HepG2 (cell line): ENCODE data around the gene AZU1. TPM values are rescaled to one million over a fixed set of nuclear protein-coding genes. Genes with fewer than 3 reads are reported as not detected.

Experiments
- ATF1 ChIP-seq: IDR thresholded peaks from 2 replicates; pipeline ENCODE4 v1.6.1; 2016; ENCODE audit warnings: mild to moderate bottlenecking, control low read depth
- ATF3 ChIP-seq: sonication (generic); formaldehyde crosslinking; IDR thresholded peaks from 2 replicates; pipeline ENCODE4 v1.4.0; 2020; ENCODE audit warnings: missing genetic modification reagents
- FOXA1 ChIP-seq, 2 experiments: fragments of 450-650 bp in 1 of 2; sonication (generic) in 1 of 2; formaldehyde crosslinking in 1 of 2; IDR thresholded peaks; 2 replicates each; pipeline versions ENCODE4 v1.4.0 to v1.6.1; 2016 to 2020; ENCODE audit warnings: missing genetic modification reagents in 1 of 2
- FOXK1 ChIP-seq: sonication (generic); formaldehyde crosslinking; IDR thresholded peaks from 2 replicates; pipeline ENCODE4 v1.4.0; 2020; ENCODE audit warnings: low read depth, missing genetic modification reagents, borderline replicate concordance
- GPBP1L1 ChIP-seq: sonication (generic); formaldehyde crosslinking; IDR thresholded peaks from 2 replicates; pipeline ENCODE4 v1.5.0; 2020; ENCODE audit warnings: mild to moderate bottlenecking, missing genetic modification reagents
- LCORL ChIP-seq, 2 experiments: fragments of 450-650 bp in 1 of 2; sonication (generic) in 1 of 2; formaldehyde crosslinking in 1 of 2; IDR thresholded peaks; 2 replicates each; pipeline versions ENCODE4 v1.5.0 to v1.6.1; 2017 to 2020; ENCODE audit warnings: antibody characterized with exemption in 1 of 2, missing genetic modification reagents in 1 of 2
- NAIF1 ChIP-seq: sonication (generic); formaldehyde crosslinking; IDR thresholded peaks from 2 replicates; pipeline ENCODE4 v1.5.0; 2020; ENCODE audit warnings: mild to moderate bottlenecking, missing genetic modification reagents, borderline replicate concordance
- NCOA2 ChIP-seq: sonication (generic); formaldehyde crosslinking; IDR thresholded peaks from 2 replicates; pipeline ENCODE4 v1.8.0; 2022; ENCODE audit warnings: inconsistent platforms
- POLR2G ChIP-seq: fragments of 200-400 bp; formaldehyde crosslinking; IDR thresholded peaks from 2 replicates; pipeline ENCODE4 v1.6.1; 2018; ENCODE audit warnings: mild to moderate bottlenecking, low read depth, low read length, moderate library complexity
- SMARCC2 ChIP-seq: fragments of 450-650 bp; IDR thresholded peaks from 2 replicates; pipeline ENCODE4 v1.6.1; 2017; ENCODE audit warnings: antibody characterized with exemption, mild to moderate bottlenecking
- U2AF2 ChIP-seq: fragments of 200-400 bp; formaldehyde crosslinking; IDR thresholded peaks from 2 replicates; pipeline ENCODE4 v1.6.1; 2017; ENCODE audit warnings: low read depth, mild to moderate bottlenecking, low read length
- ZBTB34 ChIP-seq: sonication (generic); formaldehyde crosslinking; IDR thresholded peaks from 2 replicates; pipeline ENCODE4 v1.8.0; 2022; ENCODE audit warnings: mild to moderate bottlenecking, missing genetic modification reagents
- ZBTB39 ChIP-seq: sonication (generic); formaldehyde crosslinking; IDR thresholded peaks from 2 replicates; pipeline ENCODE4 v1.5.0; 2020; ENCODE audit warnings: missing genetic modification reagents
- ZNF136 ChIP-seq: sonication (generic); formaldehyde crosslinking; IDR thresholded peaks from 2 replicates; pipeline ENCODE4 v1.8.1; 2022; ENCODE audit warnings: low read depth, mild to moderate bottlenecking, moderate library complexity, missing genetic modification reagents
- ZNF382 ChIP-seq: sonication (generic); formaldehyde crosslinking; IDR thresholded peaks from 2 replicates; pipeline ENCODE4 v1.5.0; 2020; ENCODE audit warnings: missing genetic modification reagents, mild to moderate bottlenecking, borderline replicate concordance
- ZNF556 ChIP-seq: sonication (generic); formaldehyde crosslinking; IDR thresholded peaks from 2 replicates; pipeline ENCODE4 v1.4.0; 2020; ENCODE audit warnings: mild to moderate bottlenecking, missing genetic modification reagents, borderline replicate concordance
- ZNF577 ChIP-seq: sonication (generic); formaldehyde crosslinking; IDR thresholded peaks from 2 replicates; pipeline ENCODE4 v1.4.0; 2020; ENCODE audit warnings: mild to moderate bottlenecking, low read depth, missing genetic modification reagents, borderline replicate concordance
- ZNF704 ChIP-seq: sonication (generic); formaldehyde crosslinking; IDR thresholded peaks from 2 replicates; pipeline ENCODE4 v1.8.1; 2023; ENCODE audit warnings: mild to moderate bottlenecking, inconsistent platforms, moderate library complexity, missing genetic modification reagents, borderline replicate concordance
- polyA plus RNA-seq, 8 experiments: library from polyadenylated mRNA; depleted of rRNA in 3 of 8; stranded (reverse) in 7 of 8; unstranded in 1 of 8; fragments of >200 nt; fragmentation: Illumina TruSeq in 4 of 8; extraction: Trizol in 4 of 8; gene quantifications; 2 replicates each; pipeline versions ENCODE4 v1.2.1 to v1.2.3, GENCODE V29; 2011 to 2016; ENCODE audit warnings: low read depth in 4 of 8, missing spikeins in 1 of 8, mixed read lengths in 1 of 8; ENCODE audit not compliant: insufficient read depth in 1 of 8
- total RNA-seq, 5 experiments: library from RNA; depleted of rRNA; stranded (reverse); fragments of >200 nt; fragmentation: Illumina TruSeq; extraction: Trizol; gene quantifications; 2 replicates each; pipeline ENCODE4 v1.2.3, GENCODE V29; 2016; ENCODE audit warnings: low read depth in 1 of 5

The AZU1 gene
- total and polyA plus RNA-seq, 2 of the 13 experiments (the other 11 are each of a cell fraction or from before 2014, with no cell fraction given) = not detected

- TF ChIP-seq ZBTB39 (CRISPR knock-in tag) (no peak), ZNF556 (CRISPR knock-in tag) (no peak), FOXK1 (CRISPR knock-in tag) (no peak), NCOA2 (CRISPR knock-in tag) (no peak), SMARCC2 (no peak), ATF3 (CRISPR knock-in tag) (0 out of 2 replicates have a peak, but pooled peaks have one; percentile 18), ZNF136 (CRISPR knock-in tag) (no peak), FOXA1 (IDR thresholded peaks at IDR 0.05) (no peak), FOXA1 (CRISPR knock-in tag; IDR thresholded peaks at IDR 0.05) (peak; percentile 51; the same call in 1 of the 2 replicates), NAIF1 (CRISPR knock-in tag) (no peak), ZBTB34 (no peak), ZNF577 (CRISPR knock-in tag) (no peak), ZNF704 (no peak), ATF1 (CRISPR knock-in tag) (no peak), LCORL (IDR thresholded peaks at IDR 0.05) (no peak), LCORL (CRISPR knock-in tag; IDR thresholded peaks at IDR 0.05) (no peak), U2AF2 (no peak), GPBP1L1 (no peak), ZNF382 (CRISPR knock-in tag) (no peak), POLR2G (peak; percentile 65)
These were observed 27.1 kb upstream of the AZU1 start (continued) for GRCh38 chr19:800360-801029.
